Measurements from ENCODE around the gene BTBD7.

DNA sequence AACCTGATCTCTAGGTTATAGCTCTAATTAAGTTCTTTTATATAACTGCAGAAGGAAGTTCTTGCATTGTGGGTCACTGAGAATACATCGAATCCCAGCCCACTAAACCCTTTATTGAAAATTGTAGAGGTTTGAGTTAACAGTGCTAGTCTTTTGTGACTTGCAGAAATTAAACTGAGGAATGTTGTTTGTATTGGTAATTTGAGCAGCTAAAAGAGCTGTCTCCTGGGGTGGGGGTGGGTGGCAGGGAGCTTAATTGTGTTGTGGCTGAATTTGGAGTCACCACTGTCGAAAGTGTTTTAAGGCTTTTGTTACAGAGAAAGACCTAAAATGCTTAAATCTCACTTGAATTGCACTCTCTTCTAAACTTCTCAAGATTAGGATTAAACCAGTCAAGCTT is 11.0 kb upstream of the BTBD7 start:
- TF ChIP-seq, protein P1, sequence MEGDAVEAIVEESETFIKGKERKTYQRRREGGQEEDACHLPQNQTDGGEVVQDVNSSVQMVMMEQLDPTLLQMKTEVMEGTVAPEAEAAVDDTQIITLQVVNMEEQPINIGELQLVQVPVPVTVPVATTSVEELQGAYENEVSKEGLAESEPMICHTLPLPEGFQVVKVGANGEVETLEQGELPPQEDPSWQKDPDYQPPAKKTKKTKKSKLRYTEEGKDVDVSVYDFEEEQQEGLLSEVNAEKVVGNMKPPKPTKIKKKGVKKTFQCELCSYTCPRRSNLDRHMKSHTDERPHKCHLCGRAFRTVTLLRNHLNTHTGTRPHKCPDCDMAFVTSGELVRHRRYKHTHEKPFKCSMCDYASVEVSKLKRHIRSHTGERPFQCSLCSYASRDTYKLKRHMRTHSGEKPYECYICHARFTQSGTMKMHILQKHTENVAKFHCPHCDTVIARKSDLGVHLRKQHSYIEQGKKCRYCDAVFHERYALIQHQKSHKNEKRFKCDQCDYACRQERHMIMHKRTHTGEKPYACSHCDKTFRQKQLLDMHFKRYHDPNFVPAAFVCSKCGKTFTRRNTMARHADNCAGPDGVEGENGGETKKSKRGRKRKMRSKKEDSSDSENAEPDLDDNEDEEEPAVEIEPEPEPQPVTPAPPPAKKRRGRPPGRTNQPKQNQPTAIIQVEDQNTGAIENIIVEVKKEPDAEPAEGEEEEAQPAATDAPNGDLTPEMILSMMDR (IDR thresholded peaks at IDR 0.05; ENCODE audit: insufficient read depth, low read depth, low read length), result no peak
- no peak for TF ChIP-seq EZH2 (IDR thresholded peaks at IDR 0.05; ENCODE audit: insufficient read depth, low read length)

All from astrocyte (in vitro differentiated cells and primary cell).